GM21423 (cell line): ENCODE data around the gene NFIB.

Experiments
- ATAC-seq: cut with Tn5 transposase; IDR thresholded peaks from one replicate; pipeline ENCODE4 v1.9.1; 2021; ENCODE audit warnings: mild to moderate bottlenecking, moderate library complexity; ENCODE audit not compliant: unreplicated experiment

The NFIB gene

DNA sequence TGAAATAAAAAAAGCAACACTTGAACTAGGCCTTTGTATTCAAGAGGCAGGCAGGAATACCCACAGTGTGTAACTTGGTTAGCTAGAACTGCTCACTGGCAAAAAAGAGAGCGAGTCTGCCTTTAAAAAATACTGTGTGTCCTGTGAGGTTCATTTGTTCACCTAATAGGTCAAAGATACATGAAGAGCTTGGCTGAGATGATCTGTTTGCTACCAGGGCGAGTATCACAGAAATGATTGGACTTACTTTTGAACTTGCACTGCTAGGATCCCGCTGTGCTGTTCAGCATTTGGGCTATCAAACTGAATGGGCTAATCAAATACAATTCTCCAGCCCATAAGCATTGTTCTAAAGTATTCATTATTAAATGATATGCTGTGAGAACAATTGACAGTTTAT is 229.1 kb downstream of the NFIB start:
- no peak for ATAC-seq

DNA sequence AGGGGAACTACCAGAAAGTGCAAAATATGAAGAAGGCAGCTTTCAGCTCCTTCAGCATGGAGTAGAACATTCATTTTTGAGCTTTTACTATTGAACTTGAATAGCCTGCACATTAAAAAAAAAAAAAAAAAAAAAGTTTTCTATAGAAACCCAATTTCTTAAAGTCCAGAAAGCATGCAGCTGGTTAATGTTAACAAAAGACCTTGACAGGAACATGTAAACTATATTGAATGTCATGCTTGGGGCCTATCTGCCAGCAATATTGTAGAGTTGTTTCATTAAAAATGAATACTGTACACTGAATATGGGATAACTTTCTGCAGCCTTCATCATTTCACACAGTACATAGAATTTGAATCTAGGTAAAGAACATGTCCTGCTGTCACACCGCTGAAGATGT is 230.6 kb downstream of the NFIB start:
- no peak for ATAC-seq

DNA sequence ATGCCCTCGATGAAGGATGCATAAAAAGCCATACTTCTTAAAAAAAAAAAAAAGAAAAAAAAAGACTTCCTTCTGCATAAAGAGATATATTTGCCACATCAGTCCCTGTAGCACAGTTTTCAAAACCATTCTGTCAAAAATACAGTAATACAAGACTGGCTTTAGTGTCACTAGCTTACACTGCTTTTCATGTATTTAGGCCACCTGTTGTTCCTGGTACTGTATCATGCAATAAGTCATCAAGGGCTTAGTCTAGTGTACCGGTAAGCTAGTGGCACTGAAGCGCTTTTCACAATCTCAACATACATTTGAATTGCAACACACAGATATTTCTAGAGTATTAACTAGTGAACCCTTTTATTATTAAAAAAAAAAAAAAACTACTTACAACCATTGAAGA is 231.2 kb downstream of the NFIB start:
- ATAC-seq, result no peak

DNA sequence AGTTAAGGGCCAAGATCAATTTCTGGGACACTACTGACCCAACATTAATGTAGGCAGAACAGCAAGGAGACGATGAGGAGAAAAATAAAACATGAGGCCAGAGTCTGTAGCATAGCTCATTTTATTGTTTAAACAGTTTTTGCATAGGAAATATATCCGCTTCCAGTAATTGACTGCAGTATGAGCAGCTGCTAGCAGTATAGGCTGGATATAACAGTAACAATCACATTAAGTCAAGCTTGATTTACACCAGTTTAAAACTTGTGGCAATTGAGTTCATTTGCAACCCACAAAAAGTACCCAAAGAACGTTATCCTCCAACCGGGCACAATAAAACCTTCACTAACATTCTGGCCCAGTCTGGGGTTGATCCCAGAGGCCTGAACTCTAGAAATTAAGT is 232.2 kb downstream of the NFIB start:
- ATAC-seq, result no peak

DNA sequence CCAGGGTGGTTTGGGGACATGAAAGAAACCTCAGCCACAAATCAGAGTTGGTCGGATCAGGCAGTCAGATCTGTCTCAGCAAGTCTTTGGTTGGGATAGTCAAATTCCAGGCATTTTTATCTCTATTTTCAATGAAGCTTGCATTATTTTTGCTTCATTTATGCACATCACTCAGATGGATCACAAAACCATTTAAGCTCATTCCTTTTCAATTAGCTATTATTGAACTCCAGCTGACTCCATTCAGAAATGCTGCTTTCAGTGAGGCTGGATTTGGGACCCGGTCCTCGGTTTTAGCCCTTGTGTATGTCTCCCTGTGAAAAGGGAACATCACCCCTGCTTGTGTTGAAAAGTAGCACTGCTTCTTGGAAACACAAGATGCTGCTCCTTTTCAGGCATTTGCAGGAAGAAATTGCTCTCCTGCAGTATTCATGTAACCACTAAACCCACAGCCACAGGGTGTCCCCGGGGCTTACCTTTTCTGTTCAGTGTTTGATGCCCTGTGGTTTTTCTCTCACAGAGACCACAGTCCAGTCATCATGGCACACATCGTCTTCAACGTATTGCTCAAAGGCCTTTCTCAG is 232.9 kb downstream of the NFIB start:
- no peak for ATAC-seq

DNA sequence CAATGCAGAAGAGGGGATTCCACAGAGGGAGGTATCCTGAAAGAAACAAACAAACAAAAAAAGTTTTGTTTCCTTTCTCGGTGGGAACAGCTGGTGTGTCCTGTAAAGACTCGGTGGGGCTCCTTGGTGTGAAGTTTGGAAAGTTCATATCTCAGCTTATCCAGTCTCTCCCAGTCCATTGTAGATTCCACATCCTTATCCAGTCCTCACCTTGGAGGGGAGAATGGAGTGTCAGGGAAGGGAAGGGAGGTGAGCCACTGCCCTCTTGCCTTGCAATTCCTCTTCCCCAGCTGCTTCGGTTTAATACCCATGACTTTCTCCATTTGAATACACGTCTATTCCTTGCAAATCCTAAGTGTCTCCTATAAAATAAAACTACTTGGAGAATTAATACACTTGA is 234.5 kb downstream of the NFIB start:
- no peak for ATAC-seq

DNA sequence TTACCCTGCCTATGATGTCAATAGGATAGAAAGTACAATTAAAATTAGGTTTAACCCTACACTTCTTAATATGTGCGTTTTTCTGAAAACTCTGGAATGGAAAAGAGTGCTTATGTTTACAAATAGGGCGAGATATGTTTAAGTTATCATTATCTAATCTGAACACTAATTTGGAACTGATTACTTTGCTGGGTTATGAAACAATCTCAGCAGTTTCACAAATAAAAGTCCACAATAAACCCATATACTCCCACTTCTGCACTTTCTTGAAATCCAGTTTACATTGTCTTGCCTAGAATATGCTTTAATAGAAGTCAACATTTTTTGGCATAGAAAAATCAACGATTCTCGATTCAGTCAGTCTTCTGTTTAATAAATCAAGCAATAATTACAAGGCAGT is 236.3 kb downstream of the NFIB start:
- ATAC-seq, result no peak

DNA sequence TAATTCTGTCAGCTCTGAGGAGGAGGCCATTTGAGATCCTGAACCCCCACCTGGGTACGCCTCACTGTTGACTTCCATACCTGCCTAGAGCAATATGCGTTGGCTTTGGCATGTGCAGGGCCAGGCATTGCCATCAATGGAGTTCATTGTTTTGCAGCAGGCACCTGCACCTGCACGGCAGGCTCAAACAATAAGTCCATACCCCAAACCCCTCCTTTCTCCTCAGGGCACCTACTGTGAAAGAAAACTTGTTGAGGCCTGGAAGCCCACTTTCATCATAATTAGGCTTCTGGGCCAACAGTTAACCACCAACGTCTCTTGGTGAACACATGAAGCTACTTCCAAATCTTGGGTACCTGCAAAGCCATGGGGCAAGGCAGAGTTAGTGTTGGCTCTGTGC is 238.7 kb downstream of the NFIB start:
- no peak for ATAC-seq

DNA sequence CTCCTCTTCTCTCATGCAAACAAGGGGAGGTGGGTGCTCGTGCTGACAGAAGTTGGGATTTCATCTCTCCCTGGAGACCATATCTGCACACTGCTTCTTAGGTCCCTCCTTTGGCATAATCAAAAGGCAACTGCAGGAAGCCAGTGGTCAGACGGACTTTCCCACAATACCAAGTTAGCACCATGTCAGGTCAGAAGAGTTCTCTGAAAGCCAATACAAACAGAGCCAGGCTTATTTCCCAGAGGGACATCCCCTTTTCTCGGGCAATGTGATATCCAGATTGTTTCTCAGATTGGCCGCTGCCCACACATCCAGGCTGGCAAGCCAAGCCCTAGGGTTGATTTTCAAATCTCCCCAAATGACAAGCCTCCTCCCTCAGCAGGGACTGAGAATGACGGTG is 241.1 kb downstream of the NFIB start:
- no peak for ATAC-seq

DNA sequence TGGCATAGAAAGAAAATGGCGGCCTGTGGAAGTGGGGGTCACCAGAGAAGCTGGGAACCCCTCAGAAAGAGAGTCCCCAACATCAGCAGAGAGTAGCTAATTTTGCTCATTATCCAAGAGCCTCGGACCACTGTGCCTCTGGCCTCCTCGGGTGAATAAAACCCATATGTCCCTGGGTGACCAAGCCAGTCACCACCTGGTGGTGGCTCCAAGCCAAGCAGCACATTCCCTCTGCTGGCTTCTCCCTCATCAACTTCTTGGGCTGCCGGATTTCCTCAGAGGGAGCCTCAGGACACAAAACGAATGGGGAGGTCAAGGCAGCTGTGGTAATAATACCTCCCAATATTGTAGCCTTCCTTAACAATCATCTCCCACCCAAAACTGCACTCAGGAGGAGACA is 242.5 kb downstream of the NFIB start:
- ATAC-seq, result no peak

DNA sequence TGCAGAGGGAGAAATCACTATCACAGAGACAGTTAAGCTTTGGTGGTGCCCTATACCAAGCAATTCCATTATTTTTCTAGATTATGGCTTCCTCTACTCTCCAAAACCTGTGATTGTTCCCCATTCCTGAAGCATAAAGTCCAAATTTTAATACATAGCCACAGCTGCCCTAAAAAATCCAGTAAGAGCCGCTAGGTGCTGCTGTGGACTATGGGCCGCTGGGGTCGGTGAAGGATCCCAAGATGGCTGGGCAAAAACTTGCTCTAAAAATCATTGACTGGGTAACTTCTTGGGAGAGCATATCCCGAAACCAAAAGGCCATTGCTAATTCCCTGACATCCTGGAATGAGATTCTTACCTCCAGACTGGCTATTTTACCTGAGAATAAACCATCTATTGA is 245.3 kb downstream of the NFIB start:
- ATAC-seq, result no peak

DNA sequence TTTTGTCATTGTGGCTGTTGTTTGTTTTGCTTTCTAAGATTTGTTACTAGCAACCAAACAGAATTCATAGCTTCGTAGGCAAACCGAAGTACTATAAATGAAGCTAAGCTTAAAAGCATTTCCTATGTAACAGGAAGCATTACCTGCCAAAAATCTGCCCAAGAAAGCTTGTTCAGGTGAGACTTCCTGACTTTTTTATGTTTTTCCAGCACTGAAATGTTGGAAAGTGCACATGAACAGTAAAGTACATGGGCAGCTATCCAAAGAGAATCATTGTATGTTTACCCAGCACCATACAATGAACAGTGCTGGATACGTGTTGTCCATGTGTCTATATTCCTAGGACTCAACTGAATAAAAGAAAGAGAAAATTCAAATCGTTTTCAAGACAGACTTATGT is 247.1 kb downstream of the NFIB start:
- ATAC-seq, result no peak

DNA sequence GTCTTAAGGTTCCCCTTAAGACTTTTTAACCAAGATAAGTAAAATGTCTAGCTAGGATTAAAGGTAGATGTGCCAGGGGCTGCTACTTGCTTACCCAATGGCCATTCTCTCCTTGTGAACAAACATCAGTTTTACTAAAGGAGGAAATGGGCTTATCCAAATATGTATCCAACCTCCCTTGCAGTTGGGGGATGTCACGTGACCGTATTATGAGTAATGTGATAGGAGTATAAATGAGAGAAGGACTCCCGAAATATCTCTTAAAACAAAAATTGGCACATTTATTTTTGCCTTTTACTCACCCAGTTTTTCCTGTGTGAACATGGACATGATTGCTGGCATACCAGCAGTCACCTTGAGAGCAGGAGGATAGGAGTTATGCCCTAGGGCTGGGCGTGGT is 247.9 kb downstream of the NFIB start:
- no peak for ATAC-seq

DNA sequence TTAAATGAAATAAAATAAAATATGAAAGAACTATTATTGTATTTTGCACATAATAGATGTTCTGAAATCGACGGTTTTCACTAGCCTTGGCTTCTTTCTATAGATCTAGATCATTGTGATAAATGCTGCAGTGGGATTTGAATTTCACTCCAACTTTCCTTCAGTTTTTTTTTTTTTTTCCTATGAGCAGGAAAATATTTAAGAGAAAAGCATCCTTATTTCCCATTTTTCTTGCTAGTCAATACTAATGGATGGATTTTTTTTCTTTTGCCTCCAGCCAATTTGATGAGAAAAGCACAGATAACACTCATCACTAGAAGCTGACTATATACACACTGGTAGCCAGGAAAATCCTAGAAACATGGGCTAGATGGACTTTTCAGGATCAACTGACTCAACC is 249.0 kb downstream of the NFIB start:
- no peak for ATAC-seq

DNA sequence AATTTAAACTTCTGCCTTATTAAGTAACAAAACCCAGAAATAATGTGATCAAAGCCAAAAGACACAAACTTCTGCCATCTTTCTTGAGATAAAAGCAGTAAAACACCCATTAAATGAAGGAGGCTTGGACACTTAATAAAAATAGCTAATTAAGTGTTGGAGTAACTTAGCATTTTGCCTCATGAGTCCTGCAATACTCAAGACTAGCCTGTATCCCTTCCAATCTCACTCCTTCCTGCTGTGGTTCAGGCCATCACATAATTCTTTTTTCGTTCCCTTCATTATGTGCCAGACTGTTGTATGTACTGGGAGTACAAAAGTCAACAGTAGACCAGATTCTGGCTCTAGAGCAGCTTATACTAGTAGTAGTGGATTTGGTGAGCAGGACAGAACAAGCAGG is 250.2 kb downstream of the NFIB start:
- ATAC-seq, result no peak

DNA sequence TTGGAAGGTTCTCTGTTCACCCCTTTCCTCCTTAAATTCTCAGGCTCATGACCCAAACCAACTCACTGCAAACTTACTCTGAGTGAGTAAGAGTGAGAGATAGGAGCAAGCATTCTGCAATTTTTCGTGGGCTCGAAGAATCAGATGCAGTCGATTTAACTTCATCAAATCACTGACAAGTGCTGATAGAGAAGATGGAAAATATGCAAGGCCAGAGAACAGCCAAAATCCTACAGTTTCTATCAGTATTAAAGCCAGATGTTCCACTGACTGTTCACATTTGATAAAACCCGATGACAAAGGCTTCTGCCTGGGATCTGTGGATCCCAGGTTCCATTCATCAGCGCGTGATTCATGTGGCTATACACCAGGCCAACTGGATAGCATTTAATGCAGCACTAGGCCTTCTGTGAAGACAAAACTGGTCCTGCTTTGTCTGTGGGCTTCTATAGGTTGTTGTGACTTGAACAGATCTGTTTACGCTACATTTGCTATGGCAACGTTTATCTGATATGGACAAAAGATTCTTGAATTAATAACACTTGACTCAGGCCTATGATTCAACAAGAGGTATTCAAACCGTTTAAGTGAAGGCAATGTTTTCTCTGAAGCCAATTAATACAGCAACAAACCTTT is 251.2 kb downstream of the NFIB start:
- ATAC-seq, result no peak

DNA sequence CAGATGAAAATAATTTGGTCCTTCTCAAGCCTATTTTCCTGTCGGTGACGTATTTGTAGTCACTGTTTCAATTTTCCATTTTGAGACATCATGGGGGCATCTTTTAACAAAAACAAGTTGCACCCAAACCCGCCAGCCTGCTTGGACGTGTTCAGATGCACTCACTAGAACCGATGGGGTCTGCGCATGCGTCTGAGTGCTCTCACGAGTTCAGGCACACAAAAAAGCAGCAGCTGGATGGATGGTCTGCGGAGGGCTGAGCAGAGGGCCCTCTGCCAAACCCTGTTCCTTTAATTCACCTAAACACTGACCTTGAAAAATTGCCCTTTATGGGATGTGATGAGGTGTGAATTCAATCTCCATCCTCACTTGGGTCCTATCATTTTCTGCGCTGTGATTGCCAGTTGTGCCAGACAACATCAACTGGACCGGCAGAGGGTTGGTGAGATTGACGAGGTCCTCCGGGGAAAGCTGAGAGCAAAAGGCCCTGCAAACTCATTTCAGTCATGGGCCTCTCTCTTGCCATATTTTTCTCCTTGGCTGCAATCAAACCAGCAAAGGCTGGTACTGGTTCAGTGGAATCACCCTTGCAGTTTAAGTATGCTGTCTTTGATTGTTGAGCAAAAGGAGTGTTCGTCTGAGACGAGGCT is 251.9 kb downstream of the NFIB start:
- ATAC-seq, result no peak

DNA sequence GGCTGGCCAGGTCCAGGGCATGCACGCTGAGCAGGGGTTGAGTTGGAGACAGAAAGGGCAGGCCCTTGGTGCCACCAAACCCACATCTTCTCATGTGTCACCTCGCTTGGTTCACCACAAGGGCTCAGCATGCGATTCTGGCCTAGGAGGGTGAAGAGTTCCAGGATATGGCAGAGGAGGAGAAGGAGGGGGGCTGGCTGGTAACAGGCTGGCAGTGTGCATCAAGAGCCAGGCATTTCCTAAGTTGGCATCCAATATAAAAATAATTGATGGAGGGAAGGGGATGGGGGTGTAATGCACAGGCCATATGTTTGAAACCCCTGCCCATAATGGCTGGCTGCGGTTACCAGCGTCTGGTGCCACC is 255.6 kb downstream of the NFIB start:
- no peak for ATAC-seq

DNA sequence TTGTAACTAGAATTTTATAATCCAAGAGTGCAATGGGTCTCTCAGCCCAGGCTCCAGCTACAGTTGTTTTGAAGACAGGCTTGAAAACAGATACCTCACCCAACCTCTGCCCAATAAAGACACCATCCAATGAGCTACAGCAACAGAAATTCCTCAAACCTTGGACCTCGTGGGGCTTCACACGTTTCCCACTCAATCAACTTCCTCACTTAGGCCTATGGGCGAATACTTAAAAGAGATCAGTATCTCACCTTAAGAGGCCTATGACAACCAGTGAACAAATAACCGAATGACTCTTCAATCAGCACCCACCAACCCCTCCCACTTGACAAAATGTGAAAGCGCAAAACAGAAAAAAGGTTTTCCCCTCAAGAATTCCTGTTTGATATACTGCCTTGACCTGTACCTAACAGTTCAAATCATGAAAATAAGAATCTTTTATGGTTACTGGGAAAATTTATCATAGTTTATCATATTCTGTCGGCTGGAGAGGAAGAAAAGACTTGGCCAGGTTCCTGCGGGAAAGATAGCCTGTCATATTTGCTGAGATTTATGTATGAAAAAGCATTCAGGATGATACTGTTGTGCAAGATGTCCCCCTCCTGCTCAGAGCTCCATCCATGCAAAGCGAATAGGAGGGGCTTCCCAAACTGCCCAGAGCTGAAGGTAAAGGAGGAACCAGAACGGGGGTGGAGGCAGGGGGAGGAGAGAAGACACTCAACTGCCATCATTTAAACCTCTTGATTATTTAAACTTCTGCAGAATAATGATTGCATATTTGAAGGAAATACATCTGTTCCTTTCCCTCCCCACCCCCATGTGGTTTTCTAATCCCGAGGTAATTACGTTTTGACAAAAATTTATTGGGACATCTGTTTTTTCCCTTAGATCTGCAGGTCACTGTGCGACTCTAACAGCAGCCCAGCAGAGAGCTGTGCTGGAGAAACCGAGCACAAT is 256.3 kb downstream of the NFIB start:
- ATAC-seq, result no peak

DNA sequence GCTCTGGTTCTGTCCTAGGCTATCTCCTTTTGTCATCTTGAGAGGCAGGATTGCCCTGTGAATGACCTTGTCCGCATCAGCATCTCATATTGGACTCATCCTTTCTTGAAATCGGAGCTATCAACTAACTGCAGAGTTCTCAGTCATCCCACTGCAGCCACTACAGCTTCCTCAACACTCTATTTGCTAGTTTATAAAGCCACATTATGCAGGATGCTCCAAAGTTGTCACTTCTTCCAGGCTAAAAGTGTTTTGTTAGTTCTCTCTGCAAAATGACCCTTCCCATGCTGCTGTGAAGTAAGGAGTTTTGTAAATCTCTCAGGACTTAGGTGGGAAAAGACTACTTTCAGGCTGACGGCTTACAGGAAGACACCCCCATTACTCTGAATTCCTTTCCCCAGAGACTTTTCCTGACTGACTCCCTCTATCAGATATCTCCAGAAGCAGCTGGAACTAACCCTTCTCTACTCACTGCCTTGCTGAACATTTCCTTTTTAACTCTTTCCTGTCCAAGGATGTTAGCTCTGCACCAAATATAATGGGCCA is 257.6 kb downstream of the NFIB start:
- ATAC-seq, result no peak

DNA sequence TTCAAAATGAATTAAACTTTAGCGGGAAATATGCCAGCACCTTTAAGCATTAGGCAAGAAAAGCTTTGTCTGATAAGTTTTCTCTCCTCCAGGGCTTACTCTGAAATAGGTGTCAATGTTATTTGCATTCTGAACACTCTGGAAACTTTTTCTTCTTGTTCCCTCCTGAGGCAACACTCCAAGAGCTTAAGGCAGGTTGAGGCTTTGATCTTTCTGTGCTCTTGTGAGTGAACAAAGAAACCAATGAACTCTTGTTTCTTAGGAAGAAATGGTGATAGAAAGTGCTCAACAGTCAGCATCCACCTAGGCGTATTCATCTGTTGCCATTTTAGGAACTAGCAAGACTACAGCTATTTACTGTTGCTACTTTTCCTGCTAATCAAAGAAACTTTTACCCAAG is 259.8 kb downstream of the NFIB start:
- ATAC-seq, result no peak
